OCI-LY1 (cell line): ENCODE measurements around the gene ALX4.

Source experiments
- H2AFZ ChIP-seq: fragments of 200-600 bp; sonication (generic), shearing (Covaris generic); 2 replicates; pipeline ENCODE4 v1.6.0; 2014; ENCODE audit warnings: antibody characterized with exemption, mild to moderate bottlenecking, low read length
- H3F3A ChIP-seq: fragments of 200-600 bp; sonication (generic), shearing (Covaris generic); 2 replicates; pipeline ENCODE4 v1.6.0; 2014; ENCODE audit warnings: mild to moderate bottlenecking, antibody characterized with exemption, low read length, moderate library complexity; ENCODE audit not compliant: insufficient read depth
- H3K27ac ChIP-seq: fragments of 200-600 bp; sonication (generic); 2 replicates; pipeline ENCODE4 v1.5.1; 2014; ENCODE audit warnings: low read length, mixed run types, mild to moderate bottlenecking, low read depth; ENCODE audit not compliant: poor library complexity, severe bottlenecking
- H3K27me3 ChIP-seq: fragments of 200-600 bp; sonication (generic); 2 replicates; pipeline ENCODE4 v1.6.0; 2014; ENCODE audit warnings: antibody characterized with exemption, mild to moderate bottlenecking, low read length, moderate library complexity; ENCODE audit not compliant: insufficient read depth
- H3K36me3 ChIP-seq: fragments of 200-600 bp; sonication (generic); 2 replicates; pipeline ENCODE4 v1.6.1; 2014; ENCODE audit warnings: mild to moderate bottlenecking, antibody characterized with exemption, low read length, moderate library complexity, mixed read lengths; ENCODE audit not compliant: insufficient read depth
- H3K4me1 ChIP-seq: fragments of 200-600 bp; sonication (generic); 2 replicates; pipeline ENCODE4 v1.5.1; 2014; ENCODE audit warnings: mild to moderate bottlenecking, low read length, moderate library complexity; ENCODE audit not compliant: insufficient read depth, severe bottlenecking
- H3K4me2 ChIP-seq: fragments of 200-600 bp; sonication (generic), shearing (Covaris generic); 2 replicates; pipeline ENCODE4 v1.6.1; 2014; ENCODE audit warnings: low read length
- H3K4me3 ChIP-seq: fragments of 200-600 bp; sonication (generic); 2 replicates; pipeline ENCODE4 v1.5.1; 2014; ENCODE audit warnings: low read length, low read depth, mild to moderate bottlenecking, mixed read lengths; ENCODE audit not compliant: poor library complexity, severe bottlenecking
- H3K79me2 ChIP-seq: fragments of 200-600 bp; shearing (Covaris generic); 2 replicates; pipeline ENCODE4 v1.6.1; 2016; ENCODE audit warnings: mixed run types, low read length, mixed read lengths; ENCODE audit not compliant: insufficient read depth
- H3K9ac ChIP-seq: fragments of 200-600 bp; sonication (generic), shearing (Covaris generic); 2 replicates; pipeline ENCODE4 v1.6.1; 2014; ENCODE audit warnings: mild to moderate bottlenecking, low read length, mixed read lengths
- H3K9me2 ChIP-seq: fragments of 200-600 bp; sonication (generic), shearing (Covaris generic); 2 replicates; pipeline ENCODE4 v1.6.1; 2014; ENCODE audit warnings: low read depth, mild to moderate bottlenecking, low read length, mixed read lengths
- H3K9me3 ChIP-seq: fragments of 200-600 bp; shearing (Covaris generic); 2 replicates; pipeline ENCODE4 v1.6.1; 2014; ENCODE audit warnings: low read length, mixed read lengths
- H4K20me1 ChIP-seq: fragments of 200-600 bp; sonication (generic), shearing (Covaris generic); 2 replicates; pipeline ENCODE4 v1.6.0; 2016; ENCODE audit warnings: mild to moderate bottlenecking, low read length; ENCODE audit not compliant: insufficient read depth
- CTCF ChIP-seq: fragments of 200-600 bp; sonication (generic), shearing (Covaris generic); IDR thresholded peaks from 2 replicates; pipeline ENCODE4 v1.5.1; 2017; ENCODE audit warnings: mild to moderate bottlenecking, antibody characterized with exemption, low read length, moderate library complexity, mixed read lengths
- EZH2 ChIP-seq: fragments of 200-600 bp; sonication (generic), shearing (Covaris generic); IDR thresholded peaks from 2 replicates; pipeline ENCODE4 v1.8.0; 2017; ENCODE audit warnings: borderline replicate concordance, mixed run types, mild to moderate bottlenecking, antibody characterized with exemption, low read length, moderate library complexity, mixed read lengths

ALX4 gene

GRCh38 chr11:44308256-44308922 lies 1.6 kb downstream of the ALX4 start:
- Histone ChIP-seq H2AFZ (no peak overlapping the region), H3K27ac (no peak overlapping the region), H3K4me3 (no peak overlapping the region), H3K27me3 (no peaks in the 10 kb centered on the region), H3K4me1 (no peaks in the 10 kb centered on the region), H3K9me2 (no peaks in the 10 kb centered on the region), H3K4me2 (no peak overlapping the region), H3K79me2 (no peaks in the 10 kb centered on the region), H4K20me1 (no peaks in the 10 kb centered on the region), H3K9ac (no peak overlapping the region), H3F3A (no peaks in the 10 kb centered on the region), H3K9me3 (no peaks in the 10 kb centered on the region), H3K36me3 (no peaks in the 10 kb centered on the region)
- no peak for TF ChIP-seq CTCF
- TF ChIP-seq EZH2, result no peak

- H3K36me3 ChIP-seq, result no peaks in the 10 kb centered on the region
- no peaks in the 10 kb centered on the region for H3K27me3 ChIP-seq
- no peak overlapping the region for H3K9ac ChIP-seq
- no peaks in the 10 kb centered on the region for H3F3A ChIP-seq
- H2AFZ ChIP-seq, result no peak overlapping the region
- no peak overlapping the region for H3K4me2 ChIP-seq
- H3K9me3 ChIP-seq, result no peaks in the 10 kb centered on the region
- H3K4me3 ChIP-seq, result no peak overlapping the region
- no peaks in the 10 kb centered on the region for H3K9me2 ChIP-seq
- H3K79me2 ChIP-seq, result no peaks in the 10 kb centered on the region
- TF ChIP-seq EZH2 (no peak), CTCF (no peak)
- no peaks in the 10 kb centered on the region for H4K20me1 ChIP-seq
- no peaks in the 10 kb centered on the region for H3K4me1 ChIP-seq
- H3K27ac ChIP-seq, result no peak overlapping the region
Observed at GRCh38 chr11:44307340-44308099, 2.4 kb downstream of the ALX4 start.

- H3K27ac ChIP-seq, result no peak overlapping the region
- H3K4me1 ChIP-seq, result no peaks in the 10 kb centered on the region
- no peaks in the 10 kb centered on the region for H3K9me3 ChIP-seq
- H2AFZ ChIP-seq, result no peak overlapping the region
- no peak overlapping the region for H3K4me3 ChIP-seq
- H4K20me1 ChIP-seq, result no peaks in the 10 kb centered on the region
- no peak overlapping the region for H3K9ac ChIP-seq
- no peaks in the 10 kb centered on the region for H3K27me3 ChIP-seq
- H3K9me2 ChIP-seq, result no peaks in the 10 kb centered on the region
- no peaks in the 10 kb centered on the region for H3F3A ChIP-seq
- H3K79me2 ChIP-seq, result no peaks in the 10 kb centered on the region
- H3K4me2 ChIP-seq, result no peak overlapping the region
- H3K36me3 ChIP-seq, result no peaks in the 10 kb centered on the region
- TF ChIP-seq CTCF (no peak), EZH2 (no peak)
Observed at GRCh38 chr11:44306918-44307244, 3.1 kb downstream of the ALX4 start.
